GM10847 (cell line): ENCODE results near the gene PRSS27.

Source experiments
- POLR2A ChIP-seq: IDR thresholded peaks from 2 replicates; pipeline ENCODE4 v1.6.1; 2011; ENCODE audit not compliant: insufficient read length; ENCODE audit errors: extremely low read depth

PRSS27 gene

GRCh38 chr16:2682209-2683021 is 37.6 kb downstream of the PRSS27 start, which contains the start of gene KCTD5:
TSS of gene KCTD5 (plus strand) at chr16:2682523. CDS start at chr16:2682549, 26 bp downstream.
- peak; percentile 92 for TF ChIP-seq POLR2A

GRCh38 chr16:2675714-2676113 is 44.3 kb downstream of the PRSS27 start:
- TF ChIP-seq POLR2A: no peak

- no peak for TF ChIP-seq POLR2A
These were observed 45.0 kb downstream of the PRSS27 start for GRCh38 chr16:2675021-2675420.

GRCh38 chr16:2673066-2673999 is 46.7 kb downstream of the PRSS27 start:
- peak; percentile 70 for TF ChIP-seq POLR2A

GRCh38 chr16:2671741-2672140 is 48.3 kb downstream of the PRSS27 start:
- TF ChIP-seq POLR2A: no peak

GRCh38 chr16:2664574-2664982 is 55.4 kb downstream of the PRSS27 start:
- no peak for TF ChIP-seq POLR2A

GRCh38 chr16:2663553-2664546 is 56.2 kb downstream of the PRSS27 start:
- TF ChIP-seq POLR2A: no peak
